SU-DHL-6 (cell line): ENCODE measurements around the gene TNKS1BP1.

Experiments used
- H2AFZ ChIP-seq: fragments of 200-600 bp; sonication (generic); 2 replicates; pipeline ENCODE4 v1.6.1; 2014; ENCODE audit warnings: low read depth, mild to moderate bottlenecking, moderate library complexity, mixed read lengths, antibody characterized with exemption, low read length; ENCODE audit not compliant: severe bottlenecking
- H3F3A ChIP-seq: fragments of 200-600 bp; shearing (Covaris generic); 2 replicates; pipeline ENCODE4 v1.6.0; 2016; ENCODE audit warnings: antibody characterized with exemption, mild to moderate bottlenecking; ENCODE audit not compliant: insufficient read depth
- H3K27ac ChIP-seq: fragments of 200-600 bp; sonication (generic); 2 replicates; pipeline ENCODE4 v1.5.1; 2016; ENCODE audit warnings: low read depth, mild to moderate bottlenecking, low read length, moderate library complexity, mixed read lengths
- H3K27me3 ChIP-seq: fragments of 200-600 bp; sonication (generic), shearing (Covaris generic); 2 replicates; pipeline ENCODE4 v1.6.0; 2014; ENCODE audit warnings: mild to moderate bottlenecking, low read length
- H3K36me3 ChIP-seq: fragments of 200-600 bp; sonication (generic); 2 replicates; pipeline ENCODE4 v1.6.1; 2014; ENCODE audit warnings: mild to moderate bottlenecking, low read length, mixed read lengths
- H3K4me2 ChIP-seq: fragments of 300-600, 200-600 bp; shearing (Covaris generic), sonication (generic); 2 replicates; pipeline ENCODE4 v1.6.0; 2014; ENCODE audit warnings: low read length, low read depth, mild to moderate bottlenecking; ENCODE audit not compliant: poor library complexity, severe bottlenecking
- H3K4me3 ChIP-seq: fragments of 200-600 bp; sonication (generic); 2 replicates; pipeline ENCODE4 v1.5.1; 2014; ENCODE audit warnings: antibody characterized with exemption, low read length, mild to moderate bottlenecking, mixed read lengths; ENCODE audit not compliant: insufficient read depth, poor library complexity, severe bottlenecking
- H3K79me2 ChIP-seq: fragments of 200-600 bp; sonication (generic); 2 replicates; pipeline ENCODE4 v1.6.1; 2014; ENCODE audit warnings: mild to moderate bottlenecking, low read length, moderate library complexity; ENCODE audit not compliant: insufficient read depth
- H3K9ac ChIP-seq: fragments of 200-600 bp; sonication (generic); 2 replicates; pipeline ENCODE4 v1.7.0; 2014; ENCODE audit warnings: mild to moderate bottlenecking, low read length
- H3K9me2 ChIP-seq: fragments of 200-600 bp; sonication (generic); replicated peaks from 2 replicates; pipeline ENCODE4 v1.6.1; 2014; ENCODE audit warnings: low read length; ENCODE audit not compliant: insufficient read depth
- H3K9me3 ChIP-seq: fragments of 200-600 bp; sonication (generic); 2 replicates; pipeline ENCODE4 v1.6.1; 2014; ENCODE audit warnings: low read length, mixed read lengths; ENCODE audit not compliant: insufficient read depth
- H4K20me1 ChIP-seq: fragments of 200-600 bp; sonication (generic); 2 replicates; pipeline ENCODE4 v1.6.1; 2014; ENCODE audit warnings: low read depth, mild to moderate bottlenecking, antibody characterized with exemption, low read length, moderate library complexity, mixed read lengths
- CTCF ChIP-seq: fragments of 200-600 bp; sonication (generic); IDR thresholded peaks from one replicate; pipeline ENCODE4 v1.5.1; 2017; ENCODE audit warnings: antibody characterized with exemption, mild to moderate bottlenecking, low read length, moderate library complexity; ENCODE audit not compliant: insufficient read depth, poor library complexity, severe bottlenecking
- EZH2phosphoT487 ChIP-seq: fragments of 200-600 bp; sonication (generic), shearing (Covaris generic); conservative IDR thresholded peaks from 2 replicates; pipeline ENCODE4 v1.6.1; 2018; ENCODE audit warnings: mild to moderate bottlenecking, antibody characterized with exemption, low read length, moderate library complexity, mixed read lengths

TNKS1BP1 gene

GRCh38 chr11:57318178-57318577, 6.6 kb downstream of the TNKS1BP1 start:
- H2AFZ ChIP-seq: no peak overlapping the region

DNA sequence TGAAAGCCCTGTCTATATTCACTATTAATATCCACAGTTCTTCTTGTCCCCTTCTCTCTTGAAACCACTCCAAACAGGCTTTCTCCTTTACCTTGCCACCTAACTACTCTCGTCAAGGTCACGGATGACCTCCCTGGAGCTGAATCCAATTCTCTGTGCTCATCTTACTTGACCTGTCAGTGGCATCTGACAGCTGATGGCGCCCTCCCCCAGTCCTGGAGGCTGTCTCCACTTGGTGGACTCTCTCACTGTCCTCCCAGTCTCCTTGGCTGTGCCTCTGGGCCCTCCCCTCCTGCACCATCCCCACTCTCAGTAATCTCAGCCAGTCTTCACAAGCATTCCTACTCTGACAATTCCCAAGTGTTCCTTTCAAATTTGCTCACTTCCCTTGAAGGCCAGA, 8.7 kb downstream of the TNKS1BP1 start:
- Histone ChIP-seq H3K9ac (no peak overlapping the region), H3K4me2 (no peak overlapping the region), H3K79me2 (no peaks in the 10 kb centered on the region), H3K9me3 (no peaks in the 10 kb centered on the region), H3K36me3 (no peaks in the 10 kb centered on the region), H3K4me3 (no peak overlapping the region), H3K27ac (no peak overlapping the region), H3K27me3 (no peaks in the 10 kb centered on the region), H2AFZ (no peak overlapping the region), H3F3A (no peaks in the 10 kb centered on the region), H4K20me1 (no peaks in the 10 kb centered on the region), H3K9me2 (no peaks in the 10 kb centered on the region)
- no peak for TF ChIP-seq EZH2phosphoT487
- TF ChIP-seq CTCF: no peak

More at GRCh38 chr11:57318178-57318577, 6.6 kb downstream of the TNKS1BP1 start:
- no peaks in the 10 kb centered on the region for H3K79me2 ChIP-seq
- H3K9ac ChIP-seq: no peak overlapping the region
- no peaks in the 10 kb centered on the region for H3K36me3 ChIP-seq
- H3K27ac ChIP-seq: no peak overlapping the region
- no peaks in the 10 kb centered on the region for H3K27me3 ChIP-seq
- no peaks in the 10 kb centered on the region for H3F3A ChIP-seq
- no peak overlapping the region for H3K4me3 ChIP-seq
- no peaks in the 10 kb centered on the region for H3K9me3 ChIP-seq
- H3K9me2 ChIP-seq: no peaks in the 10 kb centered on the region
- H4K20me1 ChIP-seq: no peaks in the 10 kb centered on the region
- TF ChIP-seq EZH2phosphoT487 (no peak), CTCF (no peak)
- no peak overlapping the region for H3K4me2 ChIP-seq

- Histone ChIP-seq H3K9me3 (no peaks in the 10 kb centered on the region), H3K79me2 (no peaks in the 10 kb centered on the region), H3K9ac (no peak overlapping the region), H3K27me3 (no peaks in the 10 kb centered on the region), H3K4me2 (no peak overlapping the region), H4K20me1 (no peaks in the 10 kb centered on the region), H3K4me3 (no peak overlapping the region), H3K9me2 (no peaks in the 10 kb centered on the region), H3K36me3 (no peaks in the 10 kb centered on the region), H3K27ac (no peak overlapping the region), H3F3A (no peaks in the 10 kb centered on the region), H2AFZ (no peak overlapping the region)
- no peak for TF ChIP-seq CTCF
- no peak for TF ChIP-seq EZH2phosphoT487
Measured at GRCh38 chr11:57315491-57315890, 9.3 kb downstream of the TNKS1BP1 start.
